Testis (tissue), 3 donors: ENCODE measurements around the gene PRKAG2. TPM values are rescaled to one million over a fixed set of nuclear protein-coding genes. Genes with fewer than 3 reads are reported as not detected.

ENCODE experiments used
- DNase-seq: peaks from one replicate; pipeline ENCODE4 v3.0.0-alpha.2; 2019
- H3K27ac ChIP-seq, 2 donors: fragments of 200-600 bp; sonication (generic); one replicate each; pipeline ENCODE4 v1.5.1; 2019
- H3K27me3 ChIP-seq: fragments of 200-600 bp; sonication (generic); one replicate; pipeline ENCODE4 v1.5.1; 2019
- H3K36me3 ChIP-seq: fragments of 200-600 bp; sonication (generic); one replicate; pipeline ENCODE4 v1.5.1; 2017; ENCODE audit warnings: low read depth; ENCODE audit errors: missing control alignments
- H3K4me1 ChIP-seq: fragments of 200-600 bp; sonication (generic); one replicate; pipeline ENCODE4 v1.5.1; 2019
- H3K4me3 ChIP-seq, 2 donors: fragments of 200-600 bp; sonication (generic); one replicate each; pipeline ENCODE4 v1.5.1; 2017 to 2019
- H3K9me3 ChIP-seq: fragments of 200-600 bp; sonication (generic); one replicate; pipeline ENCODE4 v1.5.1; 2017
- POLR2A ChIP-seq: fragments of 450-650 bp; IDR thresholded peaks from one replicate; pipeline ENCODE4 v1.6.1; 2017; ENCODE audit warnings: antibody characterized with exemption, mild to moderate bottlenecking, moderate library complexity
- WGBS, 2 donors: methylation state at CpG; one replicate each; pipeline ENCODE4 v1.1.5; 2018; 5-methylcytosine and 5-hydroxymethylcytosine counted together
- intact Hi-C: fragments of 100-400 bp; cut with DNase I; formaldehyde crosslinking; loops from one replicate; pipeline ENCODE4 v1.15.1; 2023; ENCODE audit warnings: low total_unique reads
- polyA plus RNA-seq: library from polyadenylated mRNA; stranded (reverse); fragments of 350-450 nt; fragmentation: Illumina TruSeq; extraction: RNeasy Lipid Tissue Mini Kit (QIAGEN cat#74804); gene quantifications from one replicate; pipeline ENCODE4 v1.2.3, GENCODE V29; 2014; ENCODE audit warnings: low read depth, low replicate concordance; ENCODE audit not compliant: insufficient read depth
- total RNA-seq, 2 donors: library from RNA; depleted of rRNA; stranded (reverse); fragments of >200 nt; gene quantifications; one replicate each; pipeline ENCODE4 v1.2.3, GENCODE V29; 2016
- TF ChIP-seq, protein P1 (sequence below), 3 experiments: fragments of 450-650 bp in 2 of 3; fragments of 200-600 bp in 1 of 3; sonication (generic) in 1 of 3; IDR thresholded peaks; one replicate each; pipeline ENCODE4 v1.5.1; 2016 to 2019; ENCODE audit warnings: antibody characterized with exemption in 3 of 3, mild to moderate bottlenecking in 2 of 3, moderate library complexity in 1 of 3

PRKAG2 gene
- total and polyA plus RNA-seq, 3 donors from 2014 or later: 27.9 to 28.7 (median 28.6) TPM

- no peak for DNase-seq
- TF ChIP-seq, protein P1, sequence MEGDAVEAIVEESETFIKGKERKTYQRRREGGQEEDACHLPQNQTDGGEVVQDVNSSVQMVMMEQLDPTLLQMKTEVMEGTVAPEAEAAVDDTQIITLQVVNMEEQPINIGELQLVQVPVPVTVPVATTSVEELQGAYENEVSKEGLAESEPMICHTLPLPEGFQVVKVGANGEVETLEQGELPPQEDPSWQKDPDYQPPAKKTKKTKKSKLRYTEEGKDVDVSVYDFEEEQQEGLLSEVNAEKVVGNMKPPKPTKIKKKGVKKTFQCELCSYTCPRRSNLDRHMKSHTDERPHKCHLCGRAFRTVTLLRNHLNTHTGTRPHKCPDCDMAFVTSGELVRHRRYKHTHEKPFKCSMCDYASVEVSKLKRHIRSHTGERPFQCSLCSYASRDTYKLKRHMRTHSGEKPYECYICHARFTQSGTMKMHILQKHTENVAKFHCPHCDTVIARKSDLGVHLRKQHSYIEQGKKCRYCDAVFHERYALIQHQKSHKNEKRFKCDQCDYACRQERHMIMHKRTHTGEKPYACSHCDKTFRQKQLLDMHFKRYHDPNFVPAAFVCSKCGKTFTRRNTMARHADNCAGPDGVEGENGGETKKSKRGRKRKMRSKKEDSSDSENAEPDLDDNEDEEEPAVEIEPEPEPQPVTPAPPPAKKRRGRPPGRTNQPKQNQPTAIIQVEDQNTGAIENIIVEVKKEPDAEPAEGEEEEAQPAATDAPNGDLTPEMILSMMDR (IDR thresholded peaks at IDR 0.05): no peak
- no peak for TF ChIP-seq POLR2A
- no peak overlapping the region for H3K27ac ChIP-seq
- 87 to 91% methylated on average over 11 to 22 of the region's 22 CpGs for WGBS, 2 donors
- H3K9me3 ChIP-seq: no peaks in the 10 kb centered on the region
- no peaks in the 10 kb centered on the region for H3K36me3 ChIP-seq
- no peak overlapping the region for H3K4me3 ChIP-seq
- no peaks in the 10 kb centered on the region for H3K27me3 ChIP-seq
- H3K4me1 ChIP-seq: peaks cover 3% of the 10 kb centered on the region
- intact Hi-C loops: no loop called here
Observed at GRCh38 chr7:151689196-151689971, 187.5 kb downstream of the PRKAG2 start.

DNA sequence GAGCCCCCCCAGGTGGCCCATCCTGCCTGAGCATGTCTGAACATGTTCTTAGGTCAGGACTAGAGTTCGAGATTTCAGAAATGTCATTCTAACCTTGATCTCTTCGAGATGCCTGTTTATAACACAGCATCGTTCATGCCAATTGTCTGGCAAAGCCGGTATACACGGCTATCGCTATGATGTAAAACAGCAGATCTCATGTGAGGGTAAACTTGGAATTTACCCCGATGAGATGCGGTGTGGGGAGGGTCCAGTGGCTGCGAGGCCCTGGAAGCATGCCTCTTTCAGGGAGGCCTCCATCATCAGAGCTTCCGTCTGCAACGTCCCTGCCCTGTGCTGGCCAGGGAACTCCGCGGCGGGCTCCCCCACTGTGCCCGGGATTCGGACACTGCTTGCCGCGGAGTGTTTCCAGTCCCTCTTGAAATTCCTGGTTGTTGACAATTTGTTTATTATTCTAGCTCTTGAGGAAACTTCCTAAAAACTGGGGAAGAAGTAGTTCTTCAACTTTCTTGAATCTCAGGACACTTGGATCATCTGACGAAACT, 188.6 kb downstream of the PRKAG2 start:
- H3K4me1 ChIP-seq: peaks cover 3% of the 10 kb centered on the region
- no peak overlapping the region for H3K27ac ChIP-seq
- H3K36me3 ChIP-seq: no peaks in the 10 kb centered on the region
- H3K27me3 ChIP-seq: no peaks in the 10 kb centered on the region
- no peak overlapping the region for H3K4me3 ChIP-seq
- no peaks in the 10 kb centered on the region for H3K9me3 ChIP-seq
- 94 to 95% methylated on average over 19 of the region's 19 CpGs for WGBS, 2 donors
- intact Hi-C loops: no loop called here
- no peak for DNase-seq
- TF ChIP-seq, protein P1 (IDR thresholded peaks at IDR 0.05): no peak
- no peak for TF ChIP-seq POLR2A

DNA sequence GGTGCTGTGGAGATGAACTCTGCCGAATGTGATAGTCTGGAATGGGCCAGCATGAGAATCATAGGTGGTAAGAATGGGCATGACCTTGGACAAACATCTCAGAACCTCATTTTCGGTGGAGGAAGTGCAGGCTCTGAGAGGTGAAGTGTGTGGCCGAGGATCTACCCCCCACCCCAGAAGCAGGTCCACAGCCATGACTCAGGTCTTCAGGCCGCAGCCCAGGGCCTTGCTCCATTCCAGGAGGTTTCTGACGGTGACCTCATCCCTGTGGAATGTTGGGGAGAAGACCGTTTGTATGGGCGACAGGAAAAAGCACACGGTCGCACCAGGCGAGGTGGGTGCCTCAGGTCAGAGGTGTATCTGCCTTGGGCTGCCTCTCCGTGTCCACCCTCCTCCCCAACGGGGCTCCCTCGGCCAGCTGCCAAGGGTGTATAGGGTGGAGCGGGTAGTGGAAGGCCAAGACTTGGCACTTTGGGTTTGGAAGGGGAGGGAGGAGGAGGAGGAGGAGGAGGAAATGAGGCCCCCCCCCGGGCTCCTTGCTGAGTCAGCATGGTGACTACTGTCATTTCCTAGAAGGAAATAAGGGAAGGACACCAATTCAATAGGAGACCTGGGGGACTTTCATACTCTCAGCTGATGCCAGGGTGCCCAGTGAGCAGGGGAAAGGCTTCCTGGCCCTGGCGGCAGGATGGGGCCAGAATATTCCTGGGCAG, 189.2 kb downstream of the PRKAG2 start:
- Histone ChIP-seq H3K27ac (no peak overlapping the region), H3K4me1 (peaks cover 3% of the 10 kb centered on the region), H3K4me3 (no peak overlapping the region), H3K36me3 (no peaks in the 10 kb centered on the region), H3K9me3 (no peaks in the 10 kb centered on the region), H3K27me3 (no peaks in the 10 kb centered on the region)
- DNase-seq: no peak
- TF ChIP-seq, protein P1 (IDR thresholded peaks at IDR 0.05): no peak
- TF ChIP-seq POLR2A: no peak
- 54 to 74% methylated on average over 9 to 16 of the region's 16 CpGs for WGBS, 2 donors
- intact Hi-C loops: no loop called here

DNA sequence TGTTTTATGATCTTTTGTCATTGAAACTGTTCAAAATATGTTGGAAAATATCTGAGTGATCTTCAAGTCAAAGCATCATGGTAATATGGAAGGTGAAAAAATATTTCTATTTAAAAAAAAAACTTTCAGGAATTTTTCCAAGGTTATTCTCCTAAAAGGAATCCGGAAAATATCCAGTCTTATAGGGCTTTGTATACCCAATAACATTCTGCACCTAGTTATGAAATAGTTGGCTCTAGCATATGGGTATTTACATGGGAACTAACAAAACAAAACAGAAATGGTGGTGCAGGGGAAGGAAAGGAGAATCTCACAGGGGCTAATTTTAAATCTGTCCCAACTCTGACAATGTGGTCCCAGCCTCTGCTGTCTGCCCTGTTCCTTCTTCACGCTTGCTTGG, 190.1 kb downstream of the PRKAG2 start:
- no peaks in the 10 kb centered on the region for H3K27me3 ChIP-seq

More for the DNA sequence above, 190.1 kb downstream of the PRKAG2 start:
- TF ChIP-seq, protein P1 (IDR thresholded peaks at IDR 0.05): no peak
- no peak for TF ChIP-seq POLR2A
- Histone ChIP-seq H3K4me3 (no peak overlapping the region), H3K4me1 (peaks cover 3% of the 10 kb centered on the region), H3K36me3 (no peaks in the 10 kb centered on the region), H3K9me3 (no peaks in the 10 kb centered on the region), H3K27ac (no peak overlapping the region)
- intact Hi-C loops: no loop called here
- WGBS, 2 donors: 72 to 86% methylated on average over 2 of the region's 2 CpGs
- DNase-seq: no peak
